Embryonic facial prominence (tissue), 1 donor: ENCODE data around the gene DOCK9.

Experiments
- DNase-seq: peaks from one replicate; pipeline ENCODE4 v3.0.0-alpha.2; 2016; ENCODE audit errors: extremely low spot score

DOCK9 gene

GRCh38 chr13:98977568-98978265 lies at the start of gene DOCK9:
Gene DOCK9, minus strand, starts transcription at chr13:98978064. Its CDS starts 155 bp downstream, at chr13:98977909.
- DNase-seq, result no peak

- DNase-seq, result no peak
Measured at GRCh38 chr13:99027260-99027659, 49.4 kb upstream of the DOCK9 start.

GRCh38 chr13:99022941-99023340 lies 45.1 kb upstream of the DOCK9 start:
- no peak for DNase-seq

- DNase-seq, result no peak
Measured at GRCh38 chr13:99018418-99019180, 40.7 kb upstream of the DOCK9 start.

GRCh38 chr13:99015606-99016490 lies 38.0 kb upstream of the DOCK9 start:
- DNase-seq, result no peak

GRCh38 chr13:99014522-99014921 lies 36.7 kb upstream of the DOCK9 start:
- no peak for DNase-seq

GRCh38 chr13:99013951-99014350 lies 36.1 kb upstream of the DOCK9 start:
- no peak for DNase-seq

- no peak for DNase-seq
Measured at GRCh38 chr13:99012539-99012938, 34.7 kb upstream of the DOCK9 start.

- no peak for DNase-seq
Measured at GRCh38 chr13:99009987-99010551, 32.2 kb upstream of the DOCK9 start.

GRCh38 chr13:99008577-99008976 lies 30.7 kb upstream of the DOCK9 start:
- DNase-seq, result no peak

- no peak for DNase-seq
Measured at GRCh38 chr13:99007414-99007986, 29.6 kb upstream of the DOCK9 start.

- no peak for DNase-seq
Measured at GRCh38 chr13:99005609-99006008, 27.7 kb upstream of the DOCK9 start.

GRCh38 chr13:99004978-99005377 lies 27.1 kb upstream of the DOCK9 start:
- DNase-seq, result no peak

- no peak for DNase-seq
Measured at GRCh38 chr13:99003851-99004471, 26.1 kb upstream of the DOCK9 start.

GRCh38 chr13:99003186-99003585 lies 25.3 kb upstream of the DOCK9 start:
- DNase-seq, result no peak

- DNase-seq, result no peak
Measured at GRCh38 chr13:99002172-99002710, 24.4 kb upstream of the DOCK9 start.

- DNase-seq, result no peak
Measured at GRCh38 chr13:99000137-99000536, 22.3 kb upstream of the DOCK9 start.

GRCh38 chr13:98999639-98999952 lies 21.7 kb upstream of the DOCK9 start:
- DNase-seq, result no peak

GRCh38 chr13:98998831-98999638 lies 21.2 kb upstream of the DOCK9 start:
- DNase-seq, result no peak
